Neural progenitor cell (in vitro differentiated cells): ENCODE data around the gene ITPR2. TPM values are rescaled to one million over a fixed set of nuclear protein-coding genes. Genes with fewer than 3 reads are reported as not detected.
A peak's percentile ranks its signal among the peaks of the same experiment; 100 is the strongest.

Experiments used
- DNase-seq: peaks from one replicate; pipeline ENCODE4 v3.0.0-alpha.2; 2016; ENCODE audit warnings: low spot score
- H2AFZ ChIP-seq: fragments of 200-600 bp; sonication (generic); replicated peaks from 2 replicates; pipeline ENCODE4 v1.6.1; 2016; ENCODE audit warnings: antibody characterized with exemption
- H3F3A ChIP-seq: fragments of 200-600 bp; sonication (generic); 2 replicates; pipeline ENCODE4 v1.6.1; 2016; ENCODE audit warnings: antibody characterized with exemption, low read depth
- H3K27ac ChIP-seq: fragments of 200-600 bp; sonication (generic); 2 replicates; pipeline ENCODE4 v1.5.1; 2016; ENCODE audit warnings: mild to moderate bottlenecking
- H3K27me3 ChIP-seq: fragments of 200-600 bp; sonication (generic); 2 replicates; pipeline ENCODE4 v1.6.1; 2016; ENCODE audit warnings: mild to moderate bottlenecking, moderate library complexity
- H3K36me3 ChIP-seq: fragments of 200-600 bp; sonication (generic); 2 replicates; pipeline ENCODE4 v1.5.1; 2016
- H3K4me1 ChIP-seq: fragments of 200-600 bp; sonication (generic); 2 replicates; pipeline ENCODE4 v1.6.1; 2016; ENCODE audit warnings: mixed run types
- H3K4me2 ChIP-seq: fragments of 200-600 bp; sonication (generic); 2 replicates; pipeline ENCODE4 v1.6.1; 2016
- H3K4me3 ChIP-seq: fragments of 200-600 bp; sonication (generic); 2 replicates; pipeline ENCODE4 v1.5.1; 2016
- H3K79me2 ChIP-seq: fragments of 200-600 bp; sonication (generic); 2 replicates; pipeline ENCODE4 v1.6.1; 2016; ENCODE audit warnings: low read depth
- H3K9ac ChIP-seq: fragments of 200-600 bp; sonication (generic); 2 replicates; pipeline ENCODE4 v1.6.1; 2016
- H3K9me3 ChIP-seq: fragments of 200-600 bp; sonication (generic); 2 replicates; pipeline ENCODE4 v1.5.1; 2016; ENCODE audit warnings: low read depth
- H4K20me1 ChIP-seq: fragments of 200-600 bp; sonication (generic); 2 replicates; pipeline ENCODE4 v1.6.1; 2016; ENCODE audit warnings: low read depth
- H3K27ac Mint-ChIP-seq: 3 replicates; pipeline ENCODE4 v1.8.0; 2021; ENCODE audit warnings: mixed read lengths
- H3K27me3 Mint-ChIP-seq: 2 replicates; pipeline ENCODE4 v1.8.0; 2022; ENCODE audit warnings: low read depth, mild to moderate bottlenecking, inconsistent platforms, moderate library complexity, mixed read lengths; ENCODE audit not compliant: insufficient read depth
- H3K36me3 Mint-ChIP-seq: 3 replicates; pipeline ENCODE4 v1.8.0; 2021; ENCODE audit warnings: mixed read lengths
- H3K4me1 Mint-ChIP-seq: 3 replicates; pipeline ENCODE4 v1.8.0; 2021; ENCODE audit warnings: mixed read lengths
- H3K4me3 Mint-ChIP-seq: 3 replicates; pipeline ENCODE4 v1.8.0; 2021; ENCODE audit warnings: mild to moderate bottlenecking, moderate library complexity, mixed read lengths
- H3K9me3 Mint-ChIP-seq: 3 replicates; pipeline ENCODE4 v1.8.0; 2020; ENCODE audit warnings: mixed read lengths
- EZH2 ChIP-seq: fragments of 200-600 bp; sonication (generic); IDR thresholded peaks from 2 replicates; pipeline ENCODE4 v1.6.1; 2017; ENCODE audit warnings: antibody characterized with exemption, mild to moderate bottlenecking, moderate library complexity
- EZH2phosphoT487 ChIP-seq: fragments of 200-600 bp; sonication (generic); IDR thresholded peaks from 2 replicates; pipeline ENCODE4 v1.6.1; 2017; ENCODE audit warnings: antibody characterized with exemption
- total RNA-seq: library from RNA; depleted of rRNA; stranded (reverse); fragments of >200 nt; gene quantifications from 2 replicates; pipeline ENCODE4 v1.2.3, GENCODE V29; 2015; ENCODE audit warnings: low replicate concordance
- TF ChIP-seq, protein P1 (sequence below): fragments of 200-600 bp; sonication (generic); IDR thresholded peaks from 2 replicates; pipeline ENCODE4 v1.5.1; 2017; ENCODE audit warnings: antibody characterized with exemption, mild to moderate bottlenecking

Gene ITPR2
- total RNA-seq, 1 donor from 2014 or later: 11.4 TPM

DNA sequence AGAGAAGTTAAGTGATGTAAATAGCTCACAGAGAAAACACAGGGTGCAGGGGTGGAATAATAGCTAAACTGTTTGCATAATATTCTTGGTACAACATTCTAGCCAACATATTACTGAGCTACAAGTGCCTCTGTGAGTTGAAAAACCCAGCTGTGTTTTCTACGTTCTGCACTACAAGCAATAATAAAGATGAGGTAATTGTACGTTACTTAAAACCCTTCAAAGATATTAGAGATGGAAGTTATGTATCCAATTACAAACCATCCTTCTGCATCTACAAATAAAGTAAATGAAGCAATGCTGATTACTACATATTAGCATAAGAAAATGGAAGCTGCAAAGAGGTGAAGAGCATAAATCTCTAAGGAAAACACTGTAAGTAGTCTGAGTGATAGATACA is 366.3 kb downstream of the ITPR2 start:
- H3K4me3 Mint-ChIP-seq: no peak overlapping the region
- no peaks in the 10 kb centered on the region for H3K9me3 ChIP-seq
- H3K4me1 Mint-ChIP-seq: no peaks in the 10 kb centered on the region
- no peaks in the 10 kb centered on the region for H3K27me3 Mint-ChIP-seq
- no peaks in the 10 kb centered on the region for H3K4me1 ChIP-seq
- H3K9ac ChIP-seq: no peak overlapping the region
- H4K20me1 ChIP-seq: no peaks in the 10 kb centered on the region
- no peak overlapping the region for H3K27ac ChIP-seq
- no peaks in the 10 kb centered on the region for H3K36me3 ChIP-seq
- H3K4me3 ChIP-seq: no peak overlapping the region
- no peaks in the 10 kb centered on the region for H3K79me2 ChIP-seq
- H3F3A ChIP-seq: no peaks in the 10 kb centered on the region
- H3K36me3 Mint-ChIP-seq: no peaks in the 10 kb centered on the region
- DNase-seq: no peak
- no peak overlapping the region for H2AFZ ChIP-seq
- TF ChIP-seq, protein P1, sequence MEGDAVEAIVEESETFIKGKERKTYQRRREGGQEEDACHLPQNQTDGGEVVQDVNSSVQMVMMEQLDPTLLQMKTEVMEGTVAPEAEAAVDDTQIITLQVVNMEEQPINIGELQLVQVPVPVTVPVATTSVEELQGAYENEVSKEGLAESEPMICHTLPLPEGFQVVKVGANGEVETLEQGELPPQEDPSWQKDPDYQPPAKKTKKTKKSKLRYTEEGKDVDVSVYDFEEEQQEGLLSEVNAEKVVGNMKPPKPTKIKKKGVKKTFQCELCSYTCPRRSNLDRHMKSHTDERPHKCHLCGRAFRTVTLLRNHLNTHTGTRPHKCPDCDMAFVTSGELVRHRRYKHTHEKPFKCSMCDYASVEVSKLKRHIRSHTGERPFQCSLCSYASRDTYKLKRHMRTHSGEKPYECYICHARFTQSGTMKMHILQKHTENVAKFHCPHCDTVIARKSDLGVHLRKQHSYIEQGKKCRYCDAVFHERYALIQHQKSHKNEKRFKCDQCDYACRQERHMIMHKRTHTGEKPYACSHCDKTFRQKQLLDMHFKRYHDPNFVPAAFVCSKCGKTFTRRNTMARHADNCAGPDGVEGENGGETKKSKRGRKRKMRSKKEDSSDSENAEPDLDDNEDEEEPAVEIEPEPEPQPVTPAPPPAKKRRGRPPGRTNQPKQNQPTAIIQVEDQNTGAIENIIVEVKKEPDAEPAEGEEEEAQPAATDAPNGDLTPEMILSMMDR: no peak
- TF ChIP-seq EZH2: no peak
- TF ChIP-seq EZH2phosphoT487: no peak
- H3K27me3 ChIP-seq: no peaks in the 10 kb centered on the region
- no peak overlapping the region for H3K4me2 ChIP-seq
- H3K9me3 Mint-ChIP-seq: no peaks in the 10 kb centered on the region
- H3K27ac Mint-ChIP-seq: no peak overlapping the region

DNA sequence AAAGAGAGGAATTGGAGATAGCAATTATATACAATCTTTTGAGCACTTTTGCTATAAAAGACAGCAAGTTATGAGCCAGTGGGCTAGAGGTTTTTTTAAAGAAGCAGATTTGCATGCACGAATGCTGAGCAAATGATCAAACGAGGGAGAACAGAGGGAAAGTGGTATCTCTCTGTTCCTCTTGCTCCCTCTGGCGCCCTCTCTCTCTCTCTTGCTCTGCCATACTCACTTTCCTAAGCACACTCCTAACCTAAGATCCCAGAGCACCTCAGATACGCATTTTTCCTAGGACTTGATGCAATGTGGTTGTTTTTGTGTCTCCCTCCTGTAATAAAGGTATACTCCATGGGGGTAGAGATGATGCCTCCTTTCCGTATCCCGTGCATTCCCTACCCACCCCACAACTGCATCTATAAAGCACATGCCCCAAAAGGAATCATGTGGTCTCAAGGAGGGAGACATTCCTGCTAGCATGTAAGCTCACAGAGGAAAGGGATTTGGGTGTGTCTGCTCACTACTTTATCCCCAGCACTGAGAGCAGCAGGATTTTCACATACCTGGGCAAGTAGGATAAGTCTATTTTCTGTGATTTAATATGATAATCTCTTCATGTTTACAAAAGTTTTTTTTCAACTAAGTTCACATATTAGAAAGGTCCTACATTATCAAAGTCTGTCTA is 367.4 kb downstream of the ITPR2 start:
- Mint-ChIP-seq H3K27ac (no peak overlapping the region), H3K27me3 (no peaks in the 10 kb centered on the region), H3K4me3 (no peak overlapping the region), H3K9me3 (no peaks in the 10 kb centered on the region), H3K4me1 (no peaks in the 10 kb centered on the region), H3K36me3 (no peaks in the 10 kb centered on the region)
- Histone ChIP-seq H3K9me3 (no peaks in the 10 kb centered on the region), H3K27ac (no peak overlapping the region), H3K36me3 (no peaks in the 10 kb centered on the region), H2AFZ (no peak overlapping the region), H4K20me1 (no peaks in the 10 kb centered on the region), H3K4me2 (no peak overlapping the region), H3K4me3 (no peak overlapping the region), H3K9ac (no peak overlapping the region), H3K79me2 (no peaks in the 10 kb centered on the region), H3K4me1 (no peaks in the 10 kb centered on the region), H3F3A (no peaks in the 10 kb centered on the region), H3K27me3 (no peaks in the 10 kb centered on the region)
- TF ChIP-seq EZH2 (no peak), EZH2phosphoT487 (no peak)
- TF ChIP-seq, protein P1: peak; percentile 33
- peak; percentile 10 for DNase-seq

DNA sequence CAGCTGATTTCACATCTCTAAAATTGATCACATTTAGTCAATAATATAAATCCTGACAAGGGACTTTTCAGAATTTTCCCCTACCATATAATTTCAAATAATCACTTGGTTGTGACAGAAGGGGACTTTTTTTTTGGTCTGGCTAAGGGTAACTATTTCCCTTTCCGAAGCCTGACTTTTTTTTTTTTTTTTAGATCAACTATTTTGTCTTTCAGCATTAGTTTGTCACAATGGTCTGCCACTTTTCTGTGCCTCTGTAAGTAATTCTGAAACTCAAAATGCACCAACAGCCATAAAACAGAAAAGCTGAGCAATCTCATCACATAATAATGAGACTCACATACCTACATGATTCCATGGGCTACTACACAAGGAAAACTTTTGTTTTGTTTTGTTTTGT is 371.2 kb downstream of the ITPR2 start:
- Histone ChIP-seq H3F3A (no peaks in the 10 kb centered on the region), H3K27me3 (no peaks in the 10 kb centered on the region), H3K4me2 (no peak overlapping the region), H3K36me3 (no peaks in the 10 kb centered on the region), H4K20me1 (no peaks in the 10 kb centered on the region), H3K27ac (no peak overlapping the region), H3K4me3 (no peak overlapping the region), H3K4me1 (peaks cover 4% of the 10 kb centered on the region), H2AFZ (no peak overlapping the region), H3K9ac (no peak overlapping the region), H3K9me3 (no peaks in the 10 kb centered on the region), H3K79me2 (no peaks in the 10 kb centered on the region)
- no peak overlapping the region for H3K27ac Mint-ChIP-seq
- H3K4me3 Mint-ChIP-seq: no peak overlapping the region
- no peaks in the 10 kb centered on the region for H3K36me3 Mint-ChIP-seq
- H3K27me3 Mint-ChIP-seq: no peaks in the 10 kb centered on the region
- no peak for TF ChIP-seq EZH2phosphoT487
- no peak for TF ChIP-seq EZH2
- TF ChIP-seq, protein P1: no peak
- no peaks in the 10 kb centered on the region for H3K9me3 Mint-ChIP-seq
- peaks cover 20% of the 10 kb centered on the region for H3K4me1 Mint-ChIP-seq
- no peak for DNase-seq
